K562 treated with DMSO at 1 percent for 4 hours (cell line): Measurements from ENCODE around the gene WLS. TPM values are rescaled to one million over a fixed set of nuclear protein-coding genes. Genes with fewer than 3 reads are reported as not detected.

Source experiments
- total RNA-seq: library from RNA; unstranded; fragments of 300-600 nt; gene quantifications from 2 replicates; pipeline ENCODE4 v1.2.3, GENCODE V29; 2022; ENCODE audit not compliant: insufficient read depth

Gene WLS
- not detected in 2 replicates for total RNA-seq

GRCh38 chr1:68232289-68233148, at the start of gene WLS:
TSS of gene WLS (minus strand) at chr1:68232523. CDS start at chr1:68232299, 224 bp downstream.

Other genes with a start within 250 kb of the WLS start
- gene DIRAS3, start 181.9 kb downstream of the WLS start, total RNA-seq, result 47.2 and 59.5 TPM in 2 replicates
- not detected in 2 replicates for gene RPE65, start 217.4 kb upstream of the WLS start, total RNA-seq